ENCODE data around the gene BZW1.
"Not testable (repeated sequence)": the region's sequence is repeated elsewhere in the genome, so short reads cannot be mapped to it uniquely, and the experiment has no call there.

Gene BZW1

DNA sequence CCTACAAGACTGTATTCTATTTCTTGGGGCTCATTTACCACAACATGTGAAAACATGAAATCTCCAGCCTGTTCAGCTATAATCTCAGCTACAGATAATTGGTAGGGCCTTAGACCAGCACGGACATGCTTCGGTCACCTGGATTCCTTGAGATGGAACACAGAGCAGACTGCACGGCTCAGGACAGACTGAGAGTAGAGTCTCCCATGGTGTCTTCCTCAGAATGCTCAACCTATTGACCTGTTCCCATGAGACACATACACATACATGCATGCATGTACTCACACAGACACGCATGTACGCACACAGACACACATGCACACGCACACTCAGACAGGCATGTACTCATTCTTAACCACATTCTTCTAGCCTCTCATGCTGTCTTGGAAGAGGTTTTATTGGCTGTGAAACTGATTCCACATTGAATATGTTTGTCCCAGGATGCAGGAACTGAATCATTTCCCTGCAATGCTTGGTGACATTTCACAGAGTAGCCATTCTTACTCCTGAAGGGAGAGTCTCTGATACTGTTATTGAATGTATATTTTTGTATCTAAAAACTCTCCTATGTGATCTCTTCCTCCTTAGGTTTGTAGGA, 23.5 kb upstream of the BZW1 start:
- Histone ChIP-seq H3K27ac (ENCODE audit: low read depth, low read length) (no peak overlapping the region), H3K36me3 (ENCODE audit: control insufficient read depth in 1 of 2, insufficient read depth in 2 of 2, low read length in 2 of 2) (no peaks in the 10 kb centered on the region), H3K4me1 (ENCODE audit: control insufficient read depth in 1 of 2, insufficient read depth in 2 of 2, low read length in 2 of 2) (no peaks in the 10 kb centered on the region), H3K27me3 (ENCODE audit: control insufficient read depth in 1 of 2, insufficient read depth in 2 of 2, low read length in 2 of 2) (no peaks in the 10 kb centered on the region), H3K4me3 (ENCODE audit: low read depth in 1 of 2, low read length in 2 of 2) (no peak overlapping the region), H3K9me3 (ENCODE audit: control insufficient read depth in 1 of 2, low read length in 2 of 2) (no peaks in the 10 kb centered on the region), H3K9ac (ENCODE audit: low read depth in 1 of 2, low read length in 2 of 2) (no peak overlapping the region)

DNA sequence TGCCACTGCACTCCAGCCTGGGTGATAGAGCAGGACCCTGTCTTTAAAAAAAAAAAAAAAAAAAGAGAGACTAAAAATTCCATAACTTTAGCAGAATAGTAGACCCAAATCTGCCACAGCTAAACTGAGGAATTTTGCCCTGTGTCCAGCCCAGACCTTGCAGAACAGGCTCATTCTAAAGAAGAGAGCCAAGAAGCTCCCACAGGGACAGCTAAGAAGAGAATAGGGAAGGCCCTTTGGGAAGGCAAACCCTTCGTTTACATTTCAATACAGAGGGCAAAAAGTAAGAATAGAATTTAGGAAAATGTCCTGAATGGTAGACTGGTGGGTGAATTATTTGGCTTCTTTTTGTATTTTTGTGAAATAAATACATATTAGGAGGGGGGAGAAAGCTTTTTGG, 21.5 kb upstream of the BZW1 start:
- H3K36me3 ChIP-seq (ENCODE audit: control insufficient read depth in 1 of 2, insufficient read depth in 2 of 2, low read length in 2 of 2): no peaks in the 10 kb centered on the region
- no peaks in the 10 kb centered on the region for H3K4me1 ChIP-seq (ENCODE audit: control insufficient read depth in 1 of 2, insufficient read depth in 2 of 2, low read length in 2 of 2)
- H3K27me3 ChIP-seq (ENCODE audit: control insufficient read depth in 1 of 2, insufficient read depth in 2 of 2, low read length in 2 of 2): no peaks in the 10 kb centered on the region
- no peak overlapping the region for H3K27ac ChIP-seq (ENCODE audit: low read depth, low read length)
- no peak overlapping the region for H3K4me3 ChIP-seq (ENCODE audit: low read depth in 1 of 2, low read length in 2 of 2)
- H3K9me3 ChIP-seq (ENCODE audit: control insufficient read depth in 1 of 2, low read length in 2 of 2): no peaks in the 10 kb centered on the region
- no peak overlapping the region for H3K9ac ChIP-seq (ENCODE audit: low read depth in 1 of 2, low read length in 2 of 2)

DNA sequence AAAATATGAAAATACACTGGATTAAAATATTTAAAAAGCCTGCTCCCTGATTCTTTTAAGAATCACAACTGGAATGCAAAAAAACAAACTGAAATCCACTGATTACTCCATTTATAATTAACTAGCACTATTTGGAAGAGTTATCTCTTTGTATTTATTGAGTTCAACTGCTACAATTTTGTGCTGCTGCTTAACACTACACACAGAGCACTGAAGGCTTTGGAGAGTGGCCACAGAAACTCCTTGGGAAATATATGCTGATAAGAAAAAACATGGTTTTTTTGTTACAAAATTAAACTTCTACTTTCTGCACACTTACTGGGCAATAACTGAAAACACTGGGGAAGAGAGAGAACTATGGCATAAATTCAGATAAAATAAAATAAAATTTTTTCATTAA, 19.8 kb upstream of the BZW1 start:
- H3K27ac ChIP-seq (ENCODE audit: low read depth, low read length): no peak overlapping the region

DNA sequence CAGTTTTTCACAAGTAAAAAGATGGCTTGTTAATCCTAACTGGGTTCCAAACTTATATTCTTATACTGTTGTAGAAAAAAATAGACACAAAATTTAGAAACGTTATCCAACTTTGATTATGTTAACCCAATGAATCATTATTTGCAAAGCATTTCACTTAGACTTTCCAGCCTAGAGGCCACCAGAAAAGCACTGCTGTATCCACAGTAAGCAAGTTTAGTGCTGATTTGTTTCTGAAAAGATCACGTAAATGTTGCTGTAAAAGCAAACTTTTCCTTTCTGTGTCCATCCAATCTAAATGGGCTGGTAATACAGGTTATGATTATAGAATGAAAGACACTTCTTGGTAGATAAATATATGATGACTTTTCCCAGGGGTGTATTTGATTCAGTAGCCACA, 17.6 kb upstream of the BZW1 start:
- H3K27ac ChIP-seq (ENCODE audit: low read depth, low read length): no peak overlapping the region
- no peaks in the 10 kb centered on the region for H3K27me3 ChIP-seq (ENCODE audit: control insufficient read depth in 1 of 2, insufficient read depth in 2 of 2, low read length in 2 of 2)
- peaks cover 0 to 4% of the 10 kb centered on the region in 2 donors for H3K4me1 ChIP-seq (ENCODE audit: control insufficient read depth in 1 of 2, insufficient read depth in 2 of 2, low read length in 2 of 2)
- no peak overlapping the region for H3K4me3 ChIP-seq (ENCODE audit: low read depth in 1 of 2, low read length in 2 of 2)
- no peaks in the 10 kb centered on the region for H3K36me3 ChIP-seq (ENCODE audit: control insufficient read depth in 1 of 2, insufficient read depth in 2 of 2, low read length in 2 of 2)
- no peak overlapping the region for H3K9ac ChIP-seq (ENCODE audit: low read depth in 1 of 2, low read length in 2 of 2)
- H3K9me3 ChIP-seq (ENCODE audit: control insufficient read depth in 1 of 2, low read length in 2 of 2): no peaks in the 10 kb centered on the region

More for the DNA sequence above, 19.8 kb upstream of the BZW1 start:
- Histone ChIP-seq H3K27me3 (ENCODE audit: control insufficient read depth in 1 of 2, insufficient read depth in 2 of 2, low read length in 2 of 2) (no peaks in the 10 kb centered on the region), H3K4me3 (ENCODE audit: low read depth in 1 of 2, low read length in 2 of 2) (no peak overlapping the region), H3K9ac (ENCODE audit: low read depth in 1 of 2, low read length in 2 of 2) (no peak overlapping the region), H3K9me3 (ENCODE audit: control insufficient read depth in 1 of 2, low read length in 2 of 2) (no peaks in the 10 kb centered on the region), H3K4me1 (ENCODE audit: control insufficient read depth in 1 of 2, insufficient read depth in 2 of 2, low read length in 2 of 2) (no peaks in the 10 kb centered on the region), H3K36me3 (ENCODE audit: control insufficient read depth in 1 of 2, insufficient read depth in 2 of 2, low read length in 2 of 2) (no peaks in the 10 kb centered on the region)

DNA sequence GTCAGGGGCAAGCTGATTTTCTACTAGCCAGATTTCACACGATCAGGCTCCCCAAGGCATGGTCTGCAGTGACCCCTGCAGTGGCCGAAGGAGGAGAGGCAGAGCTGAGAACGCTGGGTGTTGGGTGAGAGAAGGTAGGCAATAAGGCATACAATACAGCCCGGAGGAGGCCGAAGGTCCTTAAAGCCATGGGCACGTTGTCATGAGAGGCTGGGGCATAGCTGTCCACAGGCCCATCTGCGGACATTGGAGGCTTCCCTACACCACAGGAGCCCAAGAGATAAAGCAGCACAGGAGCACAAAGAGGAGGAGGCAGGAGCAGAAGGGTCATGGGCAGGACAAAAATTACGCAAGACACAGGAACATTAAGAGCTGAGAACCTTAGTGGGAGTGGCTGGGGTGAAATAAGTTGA, 16.7 kb upstream of the BZW1 start:
- no peaks in the 10 kb centered on the region for H3K27me3 ChIP-seq (ENCODE audit: control insufficient read depth in 1 of 2, insufficient read depth in 2 of 2, low read length in 2 of 2)
- no peaks in the 10 kb centered on the region for H3K36me3 ChIP-seq (ENCODE audit: control insufficient read depth in 1 of 2, insufficient read depth in 2 of 2, low read length in 2 of 2)
- H3K27ac ChIP-seq (ENCODE audit: low read depth, low read length): no peak overlapping the region
- peaks cover 0 to 4% of the 10 kb centered on the region in 2 donors for H3K4me1 ChIP-seq (ENCODE audit: control insufficient read depth in 1 of 2, insufficient read depth in 2 of 2, low read length in 2 of 2)
- H3K9me3 ChIP-seq (ENCODE audit: control insufficient read depth in 1 of 2, low read length in 2 of 2): no peaks in the 10 kb centered on the region
- H3K4me3 ChIP-seq (ENCODE audit: low read depth in 1 of 2, low read length in 2 of 2): no peak overlapping the region
- no peak overlapping the region for H3K9ac ChIP-seq (ENCODE audit: low read depth in 1 of 2, low read length in 2 of 2)

DNA sequence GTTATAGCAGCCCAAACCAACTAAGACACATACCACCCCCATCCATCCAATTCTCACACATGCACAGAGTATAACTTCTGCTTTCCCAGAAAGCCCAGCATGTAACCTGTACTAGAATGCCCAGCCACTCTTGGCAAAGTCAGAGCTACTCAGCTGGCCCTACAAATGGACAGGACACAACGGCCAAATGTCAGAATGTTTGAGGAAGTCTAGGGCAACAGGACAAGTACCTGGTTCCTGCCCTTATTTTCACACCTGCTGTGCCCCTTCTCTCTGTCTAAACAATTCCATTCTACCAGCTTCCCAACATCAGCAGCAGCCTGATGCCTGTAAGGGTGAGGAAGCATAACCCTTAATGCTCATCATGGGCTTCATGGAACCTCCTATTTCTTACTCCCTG, 15.1 kb upstream of the BZW1 start:
- no peak overlapping the region for H3K4me3 ChIP-seq (ENCODE audit: low read depth in 1 of 2, low read length in 2 of 2)
- no peaks in the 10 kb centered on the region for H3K9me3 ChIP-seq (ENCODE audit: control insufficient read depth in 1 of 2, low read length in 2 of 2)
- H3K27ac ChIP-seq (ENCODE audit: low read depth, low read length): no peak overlapping the region
- H3K4me1 ChIP-seq (ENCODE audit: control insufficient read depth in 1 of 2, insufficient read depth in 2 of 2, low read length in 2 of 2): peaks cover 0 to 4% of the 10 kb centered on the region in 2 donors
- no peak overlapping the region for H3K9ac ChIP-seq (ENCODE audit: low read depth in 1 of 2, low read length in 2 of 2)
- H3K36me3 ChIP-seq (ENCODE audit: control insufficient read depth in 1 of 2, insufficient read depth in 2 of 2, low read length in 2 of 2): no peaks in the 10 kb centered on the region
- H3K27me3 ChIP-seq (ENCODE audit: control insufficient read depth in 1 of 2, insufficient read depth in 2 of 2, low read length in 2 of 2): no peaks in the 10 kb centered on the region

DNA sequence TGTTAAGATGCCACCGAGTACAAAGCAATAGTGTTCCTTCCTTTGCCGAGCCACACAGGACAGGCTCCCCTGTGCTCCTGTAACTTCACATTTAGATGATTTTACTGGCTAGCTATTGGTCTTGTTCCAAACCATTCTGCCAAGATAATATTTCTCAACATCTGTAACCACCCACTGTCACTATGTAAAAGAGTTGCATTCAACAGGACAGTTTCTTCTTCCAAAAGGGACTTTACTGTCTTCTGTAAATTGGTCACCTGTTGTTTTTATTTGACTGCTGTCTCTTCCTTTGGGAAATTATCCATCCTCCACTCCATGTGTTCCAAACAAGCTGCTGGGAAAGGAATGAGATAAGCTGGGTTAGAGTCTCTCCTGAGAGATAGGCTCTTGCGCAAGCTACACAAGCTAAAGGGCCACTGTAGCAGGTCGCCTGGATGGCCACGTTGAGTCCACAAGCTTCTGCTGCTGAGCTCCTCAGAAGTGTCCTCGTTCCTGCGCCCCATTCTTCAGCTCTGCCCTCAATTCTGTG, 14.4 kb upstream of the BZW1 start:
- no peak overlapping the region for H3K9ac ChIP-seq (ENCODE audit: low read depth in 1 of 2, low read length in 2 of 2)
- H3K27me3 ChIP-seq (ENCODE audit: control insufficient read depth in 1 of 2, insufficient read depth in 2 of 2, low read length in 2 of 2): no peaks in the 10 kb centered on the region
- peaks cover 0 to 4% of the 10 kb centered on the region in 2 donors for H3K4me1 ChIP-seq (ENCODE audit: control insufficient read depth in 1 of 2, insufficient read depth in 2 of 2, low read length in 2 of 2)
- H3K36me3 ChIP-seq (ENCODE audit: control insufficient read depth in 1 of 2, insufficient read depth in 2 of 2, low read length in 2 of 2): no peaks in the 10 kb centered on the region
- H3K27ac ChIP-seq (ENCODE audit: low read depth, low read length): no peak overlapping the region
- H3K9me3 ChIP-seq (ENCODE audit: control insufficient read depth in 1 of 2, low read length in 2 of 2): no peaks in the 10 kb centered on the region
- no peak overlapping the region for H3K4me3 ChIP-seq (ENCODE audit: low read depth in 1 of 2, low read length in 2 of 2)

DNA sequence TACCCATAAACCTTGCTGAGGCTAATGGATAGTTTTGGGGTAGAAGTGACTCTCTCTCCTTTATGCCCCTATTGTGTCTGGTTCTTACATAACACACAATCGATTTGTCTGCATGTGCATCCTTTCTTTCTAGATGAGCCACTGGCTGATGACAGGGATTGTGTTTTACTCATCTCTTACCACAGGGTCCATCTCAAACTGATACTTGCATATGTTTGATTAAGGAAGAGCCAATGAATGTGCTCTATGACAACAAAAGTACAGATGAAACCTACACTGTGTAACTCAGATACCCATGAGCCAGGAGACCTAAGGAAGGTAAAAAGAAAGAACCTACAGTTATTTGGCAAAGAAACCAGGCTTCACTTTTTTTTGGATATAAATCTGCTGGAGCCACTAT, 13.2 kb upstream of the BZW1 start:
- no peaks in the 10 kb centered on the region for H3K36me3 ChIP-seq (ENCODE audit: control insufficient read depth in 1 of 2, insufficient read depth in 2 of 2, low read length in 2 of 2)
- H3K9ac ChIP-seq (ENCODE audit: low read depth in 1 of 2, low read length in 2 of 2): no peak overlapping the region
- no peak overlapping the region for H3K27ac ChIP-seq (ENCODE audit: low read depth, low read length)
- peaks cover 0 to 4% of the 10 kb centered on the region in 2 donors for H3K4me1 ChIP-seq (ENCODE audit: control insufficient read depth in 1 of 2, insufficient read depth in 2 of 2, low read length in 2 of 2)
- H3K4me3 ChIP-seq (ENCODE audit: low read depth in 1 of 2, low read length in 2 of 2): no peak overlapping the region
- H3K9me3 ChIP-seq (ENCODE audit: control insufficient read depth in 1 of 2, low read length in 2 of 2): no peaks in the 10 kb centered on the region
- H3K27me3 ChIP-seq (ENCODE audit: control insufficient read depth in 1 of 2, insufficient read depth in 2 of 2, low read length in 2 of 2): no peaks in the 10 kb centered on the region

DNA sequence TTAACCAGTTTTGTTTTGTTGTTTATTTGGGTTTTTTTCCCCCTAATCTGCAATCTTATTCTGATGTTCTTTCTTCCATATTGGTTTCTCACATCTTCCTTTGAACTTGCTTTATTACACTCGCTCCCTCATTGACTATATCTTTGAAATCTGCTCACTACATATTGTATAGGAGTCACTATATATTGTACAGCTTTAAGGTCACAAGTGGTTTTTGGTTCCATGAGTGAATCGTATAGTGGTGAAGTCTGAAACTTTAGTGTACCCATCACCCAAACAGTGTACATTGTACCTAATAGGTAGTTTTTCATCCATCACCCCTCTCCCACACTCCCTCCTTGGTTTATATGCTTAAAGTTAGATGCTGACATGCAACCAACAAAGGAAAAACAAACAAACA, 11.3 kb upstream of the BZW1 start:
- no peaks in the 10 kb centered on the region for H3K27me3 ChIP-seq (ENCODE audit: control insufficient read depth in 1 of 2, insufficient read depth in 2 of 2, low read length in 2 of 2)

DNA sequence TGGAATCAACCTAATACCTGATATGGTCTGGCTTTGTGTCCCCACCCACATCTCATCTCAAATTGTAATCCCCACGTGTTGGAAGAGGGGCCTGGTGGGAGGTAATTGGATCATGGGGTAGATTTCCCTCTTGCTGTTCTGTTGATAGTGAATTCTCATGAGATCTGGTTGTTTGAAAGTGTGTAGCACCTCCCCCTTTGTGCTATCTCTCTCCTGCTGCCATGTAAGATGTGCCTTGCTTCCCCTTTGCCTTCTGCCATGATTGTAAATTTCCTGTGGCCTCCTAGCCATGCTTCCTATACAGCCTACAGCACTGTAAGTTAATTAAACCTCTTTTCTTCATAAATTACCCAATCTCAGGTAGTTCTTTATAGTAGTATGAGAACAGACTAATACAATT, 10.3 kb upstream of the BZW1 start:
- not testable (repeated sequence) for H3K4me1 ChIP-seq (ENCODE audit: control insufficient read depth in 1 of 2, insufficient read depth in 2 of 2, low read length in 2 of 2); H3K9ac ChIP-seq (ENCODE audit: low read depth in 1 of 2, low read length in 2 of 2); H3K27ac ChIP-seq (ENCODE audit: low read depth, low read length); H3K9me3 ChIP-seq (ENCODE audit: control insufficient read depth in 1 of 2, low read length in 2 of 2); H3K27me3 ChIP-seq (ENCODE audit: control insufficient read depth in 1 of 2, insufficient read depth in 2 of 2, low read length in 2 of 2); H3K36me3 ChIP-seq (ENCODE audit: control insufficient read depth in 1 of 2, insufficient read depth in 2 of 2, low read length in 2 of 2); H3K4me3 ChIP-seq (ENCODE audit: low read depth in 1 of 2, low read length in 2 of 2)

More for the DNA sequence above, 11.3 kb upstream of the BZW1 start:
- Histone ChIP-seq H3K9ac (ENCODE audit: low read depth in 1 of 2, low read length in 2 of 2) (no peak overlapping the region), H3K27ac (ENCODE audit: low read depth, low read length) (no peak overlapping the region), H3K4me3 (ENCODE audit: low read depth in 1 of 2, low read length in 2 of 2) (no peak overlapping the region), H3K36me3 (ENCODE audit: control insufficient read depth in 1 of 2, insufficient read depth in 2 of 2, low read length in 2 of 2) (no peaks in the 10 kb centered on the region), H3K4me1 (ENCODE audit: control insufficient read depth in 1 of 2, insufficient read depth in 2 of 2, low read length in 2 of 2) (peaks cover 0 to 4% of the 10 kb centered on the region in 2 donors), H3K9me3 (ENCODE audit: control insufficient read depth in 1 of 2, low read length in 2 of 2) (no peaks in the 10 kb centered on the region)

Data from duodenal mucosa (tissue), 2 donors.